ENCODE data around the gene KRT26. TPM values are rescaled to one million over a fixed set of nuclear protein-coding genes. Genes with fewer than 3 reads are reported as not detected.
A peak's percentile ranks its signal among the peaks of the same experiment; 100 is the strongest.

The KRT26 gene
- total RNA-seq, 2 experiments from 2014 or later = not detected

DNA sequence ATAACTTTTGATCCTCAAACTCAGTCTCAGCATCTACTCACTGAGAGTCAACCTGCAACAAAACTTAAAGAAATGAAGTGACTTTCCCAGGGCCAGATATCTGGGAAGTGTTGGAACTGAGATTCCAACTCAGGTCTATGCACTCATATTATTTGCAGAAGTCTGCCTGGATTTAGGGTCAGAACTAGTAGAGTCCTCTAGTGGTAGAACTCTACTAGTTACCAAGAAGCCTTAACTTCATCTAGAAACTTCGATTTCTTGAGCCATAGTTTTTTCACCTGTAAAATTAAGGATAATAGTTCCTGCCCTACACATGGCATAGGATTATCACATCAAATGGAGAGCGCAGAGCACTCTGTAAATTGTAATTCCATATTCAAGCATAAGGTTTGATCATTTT lies 45.1 kb downstream of the KRT26 start:
- no peaks in the 10 kb centered on the region for H3K36me3 Mint-ChIP-seq (ENCODE audit: low read depth)
- ATAC-seq (ENCODE audit: poor library complexity) (no peak), DNase-seq (peak in 3 of 14 experiments; percentile 29 to 38 (median 33))
- no peaks in the 10 kb centered on the region for H3K4me1 Mint-ChIP-seq (ENCODE audit: low read depth)
- Histone ChIP-seq H3K4me1 (ENCODE audit: insufficient read depth, low read length) (no peaks in the 10 kb centered on the region), H3K27ac (ENCODE audit: low read depth in 1 of 2, low read length in 2 of 2) (no peak overlapping the region), H3K27me3 (ENCODE audit: control insufficient read depth in 1 of 2, insufficient read depth in 2 of 2, low read length in 2 of 2) (peaks cover 0 to 24% of the 10 kb centered on the region in 2 experiments), H3K9me3 (ENCODE audit: control insufficient read depth in 1 of 2, insufficient read depth in 1 of 2, low read length in 2 of 2) (no peaks in the 10 kb centered on the region), H3K4me3 (ENCODE audit: low read length) (no peak overlapping the region), H3K36me3 (ENCODE audit: insufficient read depth, low read length) (no peaks in the 10 kb centered on the region)
- H3K4me3 Mint-ChIP-seq = no peak overlapping the region
- H3K9me3 Mint-ChIP-seq = no peaks in the 10 kb centered on the region
- CTCF ChIA-PET = no interaction called here
- peaks cover 41% of the 10 kb centered on the region for H3K27me3 Mint-ChIP-seq
- no peak overlapping the region for H3K27ac Mint-ChIP-seq
- intact Hi-C loops (cut with DNase I, micrococcal nuclease) = loop anchor here (1.0 to 10.0 kb wide), 4 partner anchors 107 to 370 kb away; partner anchors contain the start of gene CCR7 (in 1 of the 2)
- TF ChIP-seq, protein P1, sequence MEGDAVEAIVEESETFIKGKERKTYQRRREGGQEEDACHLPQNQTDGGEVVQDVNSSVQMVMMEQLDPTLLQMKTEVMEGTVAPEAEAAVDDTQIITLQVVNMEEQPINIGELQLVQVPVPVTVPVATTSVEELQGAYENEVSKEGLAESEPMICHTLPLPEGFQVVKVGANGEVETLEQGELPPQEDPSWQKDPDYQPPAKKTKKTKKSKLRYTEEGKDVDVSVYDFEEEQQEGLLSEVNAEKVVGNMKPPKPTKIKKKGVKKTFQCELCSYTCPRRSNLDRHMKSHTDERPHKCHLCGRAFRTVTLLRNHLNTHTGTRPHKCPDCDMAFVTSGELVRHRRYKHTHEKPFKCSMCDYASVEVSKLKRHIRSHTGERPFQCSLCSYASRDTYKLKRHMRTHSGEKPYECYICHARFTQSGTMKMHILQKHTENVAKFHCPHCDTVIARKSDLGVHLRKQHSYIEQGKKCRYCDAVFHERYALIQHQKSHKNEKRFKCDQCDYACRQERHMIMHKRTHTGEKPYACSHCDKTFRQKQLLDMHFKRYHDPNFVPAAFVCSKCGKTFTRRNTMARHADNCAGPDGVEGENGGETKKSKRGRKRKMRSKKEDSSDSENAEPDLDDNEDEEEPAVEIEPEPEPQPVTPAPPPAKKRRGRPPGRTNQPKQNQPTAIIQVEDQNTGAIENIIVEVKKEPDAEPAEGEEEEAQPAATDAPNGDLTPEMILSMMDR (IDR thresholded peaks at IDR 0.05) = peak; percentile 46
- POLR2A ChIA-PET = no interaction called here

DNA sequence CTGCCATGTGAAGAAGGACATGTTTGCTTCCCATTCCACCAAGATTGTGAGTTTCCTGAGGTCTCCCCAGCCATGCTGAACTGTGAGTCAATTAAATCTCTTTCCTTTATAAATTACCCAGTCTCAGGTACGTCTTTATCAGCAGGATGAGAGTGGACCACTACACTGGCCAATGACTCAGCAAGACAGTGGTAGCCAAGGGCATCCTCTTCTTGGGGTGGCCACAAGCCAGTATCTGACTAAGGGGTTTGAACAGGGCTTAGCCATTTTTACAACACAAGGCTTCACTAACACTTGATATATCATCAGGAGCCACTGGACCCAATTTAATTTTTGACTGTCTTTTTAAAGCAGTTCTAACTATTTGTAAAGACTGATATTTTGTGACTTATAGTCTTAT lies 47.3 kb downstream of the KRT26 start:
- H3K27ac ChIP-seq (ENCODE audit: low read depth in 1 of 2, low read length in 2 of 2) = no peak overlapping the region
- Mint-ChIP-seq H3K4me3 (no peak overlapping the region), H3K9me3 (no peaks in the 10 kb centered on the region), H3K27ac (no peak overlapping the region), H3K36me3 (ENCODE audit: low read depth) (no peaks in the 10 kb centered on the region), H3K27me3 (peaks cover 35% of the 10 kb centered on the region), H3K4me1 (ENCODE audit: low read depth) (no peaks in the 10 kb centered on the region)
- intact Hi-C loops (cut with DNase I, micrococcal nuclease) = loop anchor here (1.0 to 10.0 kb wide), 4 partner anchors 104 to 367 kb away; partner anchors contain the start of gene CCR7 (in 1 of the 2)
- H3K27me3 ChIP-seq (ENCODE audit: control insufficient read depth in 1 of 2, insufficient read depth in 2 of 2, low read length in 2 of 2) = peaks cover 0 to 7% of the 10 kb centered on the region in 2 experiments
- ATAC-seq (ENCODE audit: poor library complexity) = no peak
- no peaks in the 10 kb centered on the region for H3K36me3 ChIP-seq (ENCODE audit: insufficient read depth, low read length)
- POLR2A ChIA-PET = no interaction called here
- CTCF ChIA-PET = no interaction called here
- TF ChIP-seq, protein P1 (IDR thresholded peaks at IDR 0.05) = no peak
- H3K9me3 ChIP-seq (ENCODE audit: control insufficient read depth in 1 of 2, insufficient read depth in 1 of 2, low read length in 2 of 2) = no peaks in the 10 kb centered on the region
- no peaks in the 10 kb centered on the region for H3K4me1 ChIP-seq (ENCODE audit: insufficient read depth, low read length)
- DNase-seq = no peak
- no peak overlapping the region for H3K4me3 ChIP-seq (ENCODE audit: low read length)

DNA sequence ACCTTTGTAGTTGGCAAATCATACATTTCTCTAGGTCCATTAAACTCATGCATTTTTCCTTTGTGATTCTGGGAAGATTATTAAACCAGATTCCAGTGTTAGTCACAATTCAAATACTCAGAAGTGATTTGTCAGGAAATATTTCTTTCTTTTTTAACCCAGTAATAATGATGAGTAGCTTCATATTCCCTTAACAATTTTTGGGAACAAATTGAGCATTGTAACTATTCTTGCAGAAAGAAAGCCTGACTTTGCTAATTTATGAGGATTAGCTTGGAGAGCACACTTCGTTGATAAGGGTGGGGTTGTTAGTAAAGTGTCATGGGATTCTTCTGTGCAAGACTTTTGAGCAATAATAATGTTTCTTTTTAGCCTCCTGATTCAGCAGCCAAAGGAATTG lies 49.8 kb downstream of the KRT26 start:
- ChIA-PET POLR2A (no interaction called here), CTCF (interaction anchor here (1.1 kb wide), 1 partner anchor 189 kb away, joined by 3 read pairs; no protein-coding TSS in a partner anchor)
- H3K4me1 Mint-ChIP-seq (ENCODE audit: low read depth) = no peaks in the 10 kb centered on the region
- DNase-seq (no peak), ATAC-seq (ENCODE audit: poor library complexity) (no peak)
- H3K4me1 ChIP-seq (ENCODE audit: insufficient read depth, low read length) = no peaks in the 10 kb centered on the region
- H3K4me3 Mint-ChIP-seq = no peak overlapping the region
- peaks cover 40% of the 10 kb centered on the region for H3K27me3 Mint-ChIP-seq
- no peaks in the 10 kb centered on the region for H3K36me3 ChIP-seq (ENCODE audit: insufficient read depth, low read length)
- no peaks in the 10 kb centered on the region for H3K36me3 Mint-ChIP-seq (ENCODE audit: low read depth)
- H3K4me3 ChIP-seq (ENCODE audit: low read length) = no peak overlapping the region
- H3K9me3 Mint-ChIP-seq = no peaks in the 10 kb centered on the region
- peaks cover 0 to 7% of the 10 kb centered on the region in 2 experiments for H3K27me3 ChIP-seq (ENCODE audit: control insufficient read depth in 1 of 2, insufficient read depth in 2 of 2, low read length in 2 of 2)
- H3K27ac ChIP-seq (ENCODE audit: low read depth in 1 of 2, low read length in 2 of 2) = no peak overlapping the region
- TF ChIP-seq, protein P1 (IDR thresholded peaks at IDR 0.05) = no peak
- intact Hi-C loops (cut with DNase I, micrococcal nuclease) = loop anchor here in 1 of 2 experiments (10.0 kb wide), 1 partner anchor 157 kb away; the partner anchor contains the start of gene CCR7
- H3K9me3 ChIP-seq (ENCODE audit: control insufficient read depth in 1 of 2, insufficient read depth in 1 of 2, low read length in 2 of 2) = no peaks in the 10 kb centered on the region
- H3K27ac Mint-ChIP-seq = no peak overlapping the region

Data from CD4-positive, alpha-beta T cell (primary cell).